AG09319 (cell line): ENCODE measurements around the gene TRIM59.

Source experiments
- DNase-seq: peaks from one replicate; pipeline ENCODE4 v3.0.0-alpha.2; 2010; ENCODE audit warnings: low read depth; ENCODE audit errors: extremely low read depth
- TF ChIP-seq, protein P1 (sequence below): IDR thresholded peaks from 2 replicates; pipeline ENCODE4 v1.5.1; 2011; ENCODE audit warnings: low read depth, mild to moderate bottlenecking, inconsistent platforms, low read length, moderate library complexity

Gene TRIM59

DNA sequence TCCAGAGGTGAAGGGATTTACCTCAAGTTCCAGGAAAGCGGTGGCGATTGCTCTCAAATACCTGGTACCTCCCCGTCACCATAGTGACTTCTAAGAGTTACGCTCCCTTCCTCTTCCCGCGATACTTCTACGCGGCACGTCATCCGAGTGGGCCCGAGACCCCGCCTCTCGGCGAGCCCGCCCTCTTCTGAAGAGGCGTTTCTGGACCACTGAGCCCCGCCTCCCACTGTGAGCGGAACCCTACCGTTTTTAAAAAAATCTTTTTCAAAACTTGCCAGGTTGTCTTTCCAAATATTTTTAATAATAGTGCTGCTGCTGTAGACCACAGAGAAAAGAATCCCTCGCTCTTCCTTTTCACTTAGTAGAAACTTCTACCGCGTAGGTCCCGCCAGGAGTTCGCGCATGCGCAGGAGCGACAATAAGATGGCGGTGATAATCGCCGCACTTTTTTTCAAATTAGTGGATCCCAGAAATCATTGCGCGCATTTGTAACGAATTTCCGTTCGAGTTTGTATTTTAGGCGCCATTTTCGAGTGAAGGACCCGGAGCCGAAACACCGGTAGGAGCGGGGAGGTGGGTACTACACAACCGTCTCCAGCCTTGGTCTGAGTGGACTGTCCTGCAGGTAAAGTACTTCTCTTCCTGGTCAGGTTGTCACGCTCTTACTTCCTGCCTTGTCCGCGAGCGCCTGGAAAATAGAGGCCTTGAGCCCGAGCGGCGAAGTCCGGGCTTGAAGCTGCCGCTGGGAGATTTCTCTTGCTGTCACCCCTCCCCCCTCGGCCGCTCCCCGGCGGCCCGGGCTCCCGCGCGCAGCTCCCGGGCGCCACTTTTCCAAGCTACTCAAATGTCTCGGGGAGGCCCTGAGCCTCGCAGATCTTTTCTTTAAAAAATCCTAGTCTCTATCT lies 50.2 kb downstream of the TRIM59 start, which contains the start of the genes IFT80 and SMC4:
Gene IFT80, minus strand, starts transcription at position 101 of the 905 bp plus-strand sequence. CDS start 14,625 bp downstream, outside the sequence.
Gene SMC4, plus strand, starts transcription at position 526 of the 905 bp plus-strand sequence. CDS start 1,177 bp downstream, outside the sequence.
- peak; percentile 92 for DNase-seq
- TF ChIP-seq, protein P1, sequence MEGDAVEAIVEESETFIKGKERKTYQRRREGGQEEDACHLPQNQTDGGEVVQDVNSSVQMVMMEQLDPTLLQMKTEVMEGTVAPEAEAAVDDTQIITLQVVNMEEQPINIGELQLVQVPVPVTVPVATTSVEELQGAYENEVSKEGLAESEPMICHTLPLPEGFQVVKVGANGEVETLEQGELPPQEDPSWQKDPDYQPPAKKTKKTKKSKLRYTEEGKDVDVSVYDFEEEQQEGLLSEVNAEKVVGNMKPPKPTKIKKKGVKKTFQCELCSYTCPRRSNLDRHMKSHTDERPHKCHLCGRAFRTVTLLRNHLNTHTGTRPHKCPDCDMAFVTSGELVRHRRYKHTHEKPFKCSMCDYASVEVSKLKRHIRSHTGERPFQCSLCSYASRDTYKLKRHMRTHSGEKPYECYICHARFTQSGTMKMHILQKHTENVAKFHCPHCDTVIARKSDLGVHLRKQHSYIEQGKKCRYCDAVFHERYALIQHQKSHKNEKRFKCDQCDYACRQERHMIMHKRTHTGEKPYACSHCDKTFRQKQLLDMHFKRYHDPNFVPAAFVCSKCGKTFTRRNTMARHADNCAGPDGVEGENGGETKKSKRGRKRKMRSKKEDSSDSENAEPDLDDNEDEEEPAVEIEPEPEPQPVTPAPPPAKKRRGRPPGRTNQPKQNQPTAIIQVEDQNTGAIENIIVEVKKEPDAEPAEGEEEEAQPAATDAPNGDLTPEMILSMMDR: no peak

DNA sequence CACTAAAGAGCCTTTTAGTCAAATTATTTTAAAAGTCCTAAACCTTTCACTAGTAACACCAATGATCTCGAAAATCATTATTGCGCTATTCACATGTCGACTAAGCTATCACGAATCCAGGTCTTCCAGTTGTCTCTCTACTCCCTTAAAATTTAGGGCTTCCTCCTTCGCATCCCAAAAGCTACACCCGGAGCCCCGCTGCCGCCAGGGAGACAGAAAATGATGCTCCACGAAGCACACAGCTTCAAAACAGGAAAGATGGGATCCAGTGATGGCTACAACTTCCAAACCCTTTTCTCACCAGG lies 50.8 kb downstream of the TRIM59 start:
- DNase-seq: no peak
- TF ChIP-seq, protein P1: no peak

DNA sequence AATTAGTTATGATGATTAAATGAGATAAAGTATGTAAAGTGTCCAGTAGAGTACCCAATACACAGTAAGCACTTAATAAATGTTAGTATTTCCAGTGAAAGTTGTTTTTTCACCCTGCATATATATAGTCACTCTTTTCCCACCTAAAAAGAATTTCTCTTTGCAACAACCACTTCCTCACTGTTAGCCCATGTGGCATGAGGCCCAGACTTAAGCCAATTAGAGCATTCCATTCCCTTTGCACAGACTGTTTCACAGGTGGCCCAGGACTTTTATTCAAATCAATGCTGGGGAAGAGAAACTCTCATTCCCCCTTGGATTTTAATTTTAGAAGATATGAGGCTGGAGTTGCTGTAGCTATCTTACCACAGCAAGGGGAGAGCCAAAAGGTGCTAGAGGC lies 54.3 kb downstream of the TRIM59 start:
- DNase-seq: no peak
- TF ChIP-seq, protein P1: no peak

DNA sequence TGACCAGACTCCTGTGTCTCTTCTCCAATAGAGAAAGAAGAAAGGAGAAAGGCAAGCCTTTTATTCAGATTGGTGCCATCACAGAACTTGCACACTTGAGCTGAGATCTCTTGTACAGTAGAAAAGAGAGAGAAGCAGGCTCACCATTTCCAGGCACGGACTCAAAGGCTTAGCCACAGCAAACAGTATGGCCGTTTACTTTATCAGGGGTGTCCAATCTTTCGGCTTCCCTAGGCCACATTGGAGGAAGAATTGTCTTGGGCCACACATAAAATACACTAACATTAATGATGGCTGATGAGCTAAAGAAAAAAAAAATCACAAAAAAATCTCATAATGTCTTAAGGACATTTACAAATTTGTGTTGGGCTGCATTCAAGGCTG lies 55.6 kb downstream of the TRIM59 start:
- DNase-seq: no peak
- TF ChIP-seq, protein P1: no peak

DNA sequence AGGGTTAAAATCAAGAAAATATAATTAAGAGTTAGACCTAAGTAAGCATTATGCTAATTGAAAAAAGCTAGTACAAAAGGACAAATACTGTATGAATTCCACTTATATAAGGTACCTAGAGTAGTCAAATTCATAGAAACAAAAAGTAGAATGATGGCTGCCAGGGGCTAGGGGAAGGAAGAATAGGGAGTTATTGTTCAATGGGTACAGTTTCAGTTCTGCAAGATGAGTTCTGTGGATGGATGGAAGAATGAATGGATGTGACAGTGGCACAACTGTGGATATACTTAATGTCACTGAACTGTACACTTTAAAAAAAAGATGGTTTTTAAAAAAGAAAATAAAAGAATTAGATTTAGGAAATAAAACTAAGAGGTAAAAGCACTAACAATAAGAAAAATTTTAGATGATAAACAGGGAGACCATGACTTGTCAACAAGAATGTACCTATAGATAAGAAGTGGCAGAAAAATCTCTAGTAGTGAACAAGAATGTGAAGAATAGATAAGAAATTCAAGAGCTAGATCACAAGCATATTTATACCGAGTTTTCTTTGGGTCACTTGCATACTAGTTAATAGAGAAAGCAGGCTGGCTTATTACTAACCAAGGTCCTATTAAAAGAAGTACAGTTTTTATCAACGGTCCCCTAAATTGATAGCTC lies 56.1 kb downstream of the TRIM59 start:
- TF ChIP-seq, protein P1: no peak
- no peak for DNase-seq

DNA sequence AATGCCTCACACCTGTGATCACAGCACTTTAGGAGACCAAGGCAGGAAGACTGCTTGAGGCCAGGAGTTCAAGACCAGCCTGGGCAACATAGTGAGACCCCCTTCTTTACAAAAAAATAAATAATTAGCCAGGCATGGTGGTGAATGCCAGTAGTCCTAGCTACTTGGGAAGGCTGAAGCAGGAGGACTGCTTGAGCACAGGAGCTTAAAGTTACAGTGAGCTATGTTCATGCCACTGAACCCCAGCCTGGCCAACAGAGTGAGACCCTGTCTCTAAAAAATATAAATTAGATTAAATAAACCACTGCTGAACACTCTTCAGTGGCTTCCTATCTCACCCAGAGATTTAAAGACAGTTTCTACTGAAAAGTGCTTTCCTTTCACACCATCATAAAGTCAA lies 56.8 kb downstream of the TRIM59 start:
- no peak for DNase-seq
- TF ChIP-seq, protein P1: no peak

DNA sequence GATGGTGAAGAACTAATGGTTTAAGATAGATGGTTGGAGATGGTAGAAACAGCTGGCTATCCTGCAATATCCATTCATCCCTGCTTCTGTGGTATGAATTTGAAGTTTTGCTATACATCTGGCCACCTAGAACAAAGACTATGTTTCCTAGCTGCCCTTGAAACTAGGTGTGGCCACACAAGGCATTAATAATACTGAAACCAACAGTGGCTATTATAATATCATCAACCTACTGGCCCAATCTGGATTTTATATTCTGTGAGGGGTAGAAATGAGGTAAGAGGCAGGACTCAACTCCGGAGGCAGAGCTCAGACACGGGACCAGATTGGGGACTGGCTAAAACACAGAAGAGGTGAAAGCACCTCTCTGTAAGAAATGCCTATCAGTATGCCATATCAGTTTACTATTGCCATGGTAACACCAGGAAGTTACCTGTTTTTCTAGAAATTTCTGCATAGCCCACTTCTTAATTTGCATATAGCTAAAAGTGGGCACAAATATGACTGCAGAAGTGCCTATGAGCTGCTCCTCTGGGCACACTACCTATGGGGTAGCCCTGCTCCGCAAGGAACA lies 58.9 kb downstream of the TRIM59 start:
- TF ChIP-seq, protein P1: no peak
- no peak for DNase-seq
